HUES64 (cell line): ENCODE results near the gene KIAA0232.
"Not testable (repeated sequence)": the region's sequence is repeated elsewhere in the genome, so short reads cannot be mapped to it uniquely, and the experiment has no call there.

ENCODE experiments used
- H3K27ac ChIP-seq: 2 replicates; pipeline ENCODE4 v1.7.0; 2013; ENCODE audit warnings: low read depth, low read length, inconsistent platforms
- H3K27me3 ChIP-seq: 2 replicates; pipeline ENCODE4 v1.6.1; 2013; ENCODE audit warnings: mild to moderate bottlenecking, low read length; ENCODE audit not compliant: insufficient read depth
- H3K36me3 ChIP-seq: 2 replicates; pipeline ENCODE4 v1.6.1; 2013; ENCODE audit warnings: mild to moderate bottlenecking, low read length; ENCODE audit not compliant: insufficient read depth
- H3K4me1 ChIP-seq: 2 replicates; pipeline ENCODE4 v1.6.1; 2013; ENCODE audit warnings: mild to moderate bottlenecking, low read length, moderate library complexity; ENCODE audit not compliant: insufficient read depth
- H3K4me3 ChIP-seq: 2 replicates; pipeline ENCODE4 v1.5.1; 2013; ENCODE audit warnings: mild to moderate bottlenecking, low read length, moderate library complexity
- H3K9ac ChIP-seq: 2 replicates; pipeline ENCODE4 v1.6.1; 2013; ENCODE audit warnings: mild to moderate bottlenecking, low read depth, low read length
- H3K9me3 ChIP-seq: 2 replicates; pipeline ENCODE4 v1.6.1; 2013; ENCODE audit warnings: low read depth, low read length; ENCODE audit not compliant: insufficient read depth
- WGBS: fragments of 150-250, 120-280 bp; methylation state at CpG from one replicate; pipeline ENCODE4 v1.1.7; 2013; ENCODE audit warnings: missing lambda C conversion rate; 5-methylcytosine and 5-hydroxymethylcytosine counted together

The KIAA0232 gene

GRCh38 chr4:6896035-6896434 lies 113.5 kb downstream of the KIAA0232 start:
- no peak overlapping the region for H3K27ac ChIP-seq
- no peaks in the 10 kb centered on the region for H3K36me3 ChIP-seq

GRCh38 chr4:6898763-6899162 lies 116.2 kb downstream of the KIAA0232 start:
- Histone ChIP-seq H3K4me3 (no peak overlapping the region), H3K27me3 (no peaks in the 10 kb centered on the region), H3K9ac (no peak overlapping the region), H3K9me3 (no peaks in the 10 kb centered on the region), H3K27ac (no peak overlapping the region), H3K4me1 (no peaks in the 10 kb centered on the region), H3K36me3 (no peaks in the 10 kb centered on the region)
- WGBS: 97% methylated on average over 3 of the region's 3 CpGs

More at GRCh38 chr4:6896035-6896434, 113.5 kb downstream of the KIAA0232 start:
- Histone ChIP-seq H3K4me1 (no peaks in the 10 kb centered on the region), H3K27me3 (no peaks in the 10 kb centered on the region), H3K4me3 (no peak overlapping the region), H3K9ac (no peak overlapping the region), H3K9me3 (no peaks in the 10 kb centered on the region)
- WGBS: 74% methylated on average over 2 of the region's 5 CpGs

GRCh38 chr4:6900181-6900812 lies 117.8 kb downstream of the KIAA0232 start:
- H3K9me3 ChIP-seq: no peaks in the 10 kb centered on the region
- H3K27me3 ChIP-seq: no peaks in the 10 kb centered on the region
- H3K36me3 ChIP-seq: no peaks in the 10 kb centered on the region
- no peak overlapping the region for H3K9ac ChIP-seq
- H3K27ac ChIP-seq: no peak overlapping the region
- H3K4me1 ChIP-seq: no peaks in the 10 kb centered on the region
- H3K4me3 ChIP-seq: no peak overlapping the region
- 97% methylated on average over 10 of the region's 10 CpGs for WGBS

- Histone ChIP-seq H3K36me3 (no peaks in the 10 kb centered on the region), H3K9ac (no peak overlapping the region), H3K9me3 (no peaks in the 10 kb centered on the region), H3K27me3 (no peaks in the 10 kb centered on the region), H3K4me3 (no peak overlapping the region), H3K4me1 (no peaks in the 10 kb centered on the region), H3K27ac (no peak overlapping the region)
- 94% methylated on average over 12 of the region's 12 CpGs for WGBS
Measured at GRCh38 chr4:6900956-6901355, 118.4 kb downstream of the KIAA0232 start.

GRCh38 chr4:6901669-6902317 lies 119.3 kb downstream of the KIAA0232 start:
- 88% methylated on average over 24 of the region's 24 CpGs for WGBS
- Histone ChIP-seq H3K27ac (no peak overlapping the region), H3K4me1 (no peaks in the 10 kb centered on the region), H3K4me3 (no peak overlapping the region), H3K27me3 (no peaks in the 10 kb centered on the region; the same call in 1 of the 2 replicates), H3K9ac (no peak overlapping the region), H3K36me3 (no peaks in the 10 kb centered on the region), H3K9me3 (no peaks in the 10 kb centered on the region)

- no peak overlapping the region for H3K4me3 ChIP-seq
- no peaks in the 10 kb centered on the region for H3K4me1 ChIP-seq
- H3K27me3 ChIP-seq: peaks cover 6% of the 10 kb centered on the region
- 84% methylated on average over 27 of the region's 27 CpGs for WGBS
- H3K36me3 ChIP-seq: no peaks in the 10 kb centered on the region
- no peaks in the 10 kb centered on the region for H3K9me3 ChIP-seq
- no peak overlapping the region for H3K27ac ChIP-seq
- no peak overlapping the region for H3K9ac ChIP-seq
Measured at GRCh38 chr4:6902318-6903042, 120.0 kb downstream of the KIAA0232 start.

- Histone ChIP-seq H3K36me3 (no peaks in the 10 kb centered on the region), H3K9ac (no peak overlapping the region), H3K9me3 (no peaks in the 10 kb centered on the region), H3K4me1 (0 out of 2 replicates have a peak, but pooled peaks cover 6% of the 10 kb centered on the region), H3K27ac (no peak overlapping the region), H3K27me3 (peaks cover 15% of the 10 kb centered on the region), H3K4me3 (no peak overlapping the region)
- 90% methylated on average over 13 of the region's 13 CpGs for WGBS
Measured at GRCh38 chr4:6905516-6906445, 123.3 kb downstream of the KIAA0232 start.

- H3K4me3 ChIP-seq, H3K27ac ChIP-seq, H3K9ac ChIP-seq, H3K9me3 ChIP-seq, H3K4me1 ChIP-seq, H3K36me3 ChIP-seq: not testable (repeated sequence)
- peaks cover 21% of the 10 kb centered on the region for H3K27me3 ChIP-seq
- WGBS: 89% methylated on average over 6 of the region's 6 CpGs
Measured at GRCh38 chr4:6906486-6906885, 124.0 kb downstream of the KIAA0232 start.

GRCh38 chr4:6907658-6908191 lies 125.2 kb downstream of the KIAA0232 start:
- 23% methylated on average over 22 of the region's 22 CpGs for WGBS
- H3K4me1 ChIP-seq: 0 out of 2 replicates have a peak, but pooled peaks cover 6% of the 10 kb centered on the region
- no peak overlapping the region for H3K27ac ChIP-seq
- H3K27me3 ChIP-seq: peaks cover 21% of the 10 kb centered on the region
- peak overlapping the region; percentile 35 for H3K4me3 ChIP-seq
- no peaks in the 10 kb centered on the region for H3K36me3 ChIP-seq
- no peaks in the 10 kb centered on the region for H3K9me3 ChIP-seq
- H3K9ac ChIP-seq: no peak overlapping the region

GRCh38 chr4:6908432-6909112 lies 126.0 kb downstream of the KIAA0232 start:
- Histone ChIP-seq H3K36me3 (no peaks in the 10 kb centered on the region), H3K27me3 (peaks cover 21% of the 10 kb centered on the region), H3K9ac (peak overlapping the region; percentile 97), H3K4me1 (0 out of 2 replicates have a peak, but pooled peaks cover 6% of the 10 kb centered on the region), H3K4me3 (peak overlapping the region; percentile 95), H3K27ac (no peak overlapping the region; the same call in 1 of the 2 replicates), H3K9me3 (no peaks in the 10 kb centered on the region)
- WGBS: 57% methylated on average over 15 of the region's 15 CpGs
